GM12875 (cell line): ENCODE measurements around the gene PPP6R3.
"Not testable (repeated sequence)": the region's sequence is repeated elsewhere in the genome, so short reads cannot be mapped to it uniquely, and the experiment has no call there.

Experiments used
- H3K4me3 ChIP-seq: one replicate; pipeline ENCODE4 v1.5.1; 2011; ENCODE audit warnings: low read depth, low read length, control low read depth
- CTCF ChIP-seq: IDR thresholded peaks from 2 replicates; pipeline ENCODE4 v1.5.1; 2011; ENCODE audit warnings: low read depth, mild to moderate bottlenecking, control low read depth, inconsistent platforms, low read length, moderate library complexity, borderline replicate concordance; ENCODE audit not compliant: insufficient read depth

PPP6R3 gene

DNA sequence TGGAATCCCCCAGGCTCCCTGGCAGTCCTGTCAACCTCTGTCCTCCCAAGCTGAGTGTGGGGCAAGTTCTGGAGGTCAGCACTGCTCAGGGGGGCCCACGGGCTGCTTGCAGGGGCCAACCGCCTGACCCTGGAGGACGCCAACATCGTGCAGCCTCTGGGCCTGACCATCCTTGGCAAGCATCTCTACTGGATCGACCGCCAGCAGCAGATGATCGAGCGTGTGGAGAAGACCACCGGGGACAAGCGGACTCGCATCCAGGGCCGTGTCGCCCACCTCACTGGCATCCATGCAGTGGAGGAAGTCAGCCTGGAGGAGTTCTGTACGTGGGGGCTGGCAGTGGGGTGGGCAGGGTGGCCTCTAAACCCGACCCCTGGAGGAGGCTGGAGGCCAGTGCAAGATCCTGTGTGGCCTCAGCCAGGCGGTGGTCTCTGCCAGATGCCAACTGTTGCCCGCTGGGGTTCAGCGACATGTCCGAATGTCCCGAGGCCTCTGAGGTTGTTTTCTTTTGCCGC is 34.6 kb upstream of the PPP6R3 start:
- no peak for TF ChIP-seq CTCF
- no peak overlapping the region for H3K4me3 ChIP-seq

DNA sequence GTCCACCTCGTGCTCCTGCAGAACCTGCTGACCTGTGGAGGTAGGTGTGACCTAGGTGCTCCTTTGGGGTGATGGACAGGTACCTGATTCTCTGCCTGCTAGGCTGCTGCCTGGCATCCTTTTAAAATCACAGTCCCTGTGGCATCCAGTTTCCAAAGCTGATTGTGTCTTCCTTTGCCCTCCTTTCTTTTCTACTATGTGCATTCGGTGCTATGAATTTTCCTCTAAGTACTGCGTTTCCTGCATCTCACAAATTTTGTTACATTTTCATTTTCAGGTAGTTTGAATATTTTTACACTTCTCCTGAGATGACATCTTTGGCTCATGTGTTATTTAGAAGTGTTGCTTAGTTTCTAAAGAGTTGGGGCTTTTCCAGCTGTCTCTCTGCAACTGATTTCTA is 30.9 kb upstream of the PPP6R3 start:
- no peak for TF ChIP-seq CTCF
- no peak overlapping the region for H3K4me3 ChIP-seq

DNA sequence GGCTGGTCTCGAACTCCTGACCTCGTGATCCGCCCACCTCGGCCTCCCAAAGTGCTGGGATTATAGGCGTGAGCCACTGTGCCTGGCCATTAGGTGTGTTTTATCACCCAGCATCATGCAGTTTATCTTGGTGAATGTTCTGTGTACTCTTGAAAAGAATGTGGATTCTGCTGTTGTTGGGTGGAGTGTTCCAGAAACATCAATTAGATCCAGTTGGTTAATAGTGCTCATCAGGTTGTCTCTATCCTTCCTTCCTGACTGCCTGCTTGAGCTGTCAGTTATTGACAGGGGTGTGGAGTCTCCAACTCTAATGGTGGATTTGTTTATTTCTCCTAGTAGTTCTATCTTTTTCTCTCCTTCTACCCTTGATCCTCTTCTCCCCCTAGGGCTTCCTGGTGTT is 30.2 kb upstream of the PPP6R3 start:
- no peak overlapping the region for H3K4me3 ChIP-seq
- no peak for TF ChIP-seq CTCF

GRCh38 chr11:68430801-68431200 is 29.8 kb upstream of the PPP6R3 start:
- no peak for TF ChIP-seq CTCF
- no peak overlapping the region for H3K4me3 ChIP-seq

GRCh38 chr11:68431984-68432645 is 28.4 kb upstream of the PPP6R3 start:
- H3K4me3 ChIP-seq: no peak overlapping the region
- TF ChIP-seq CTCF: no peak

DNA sequence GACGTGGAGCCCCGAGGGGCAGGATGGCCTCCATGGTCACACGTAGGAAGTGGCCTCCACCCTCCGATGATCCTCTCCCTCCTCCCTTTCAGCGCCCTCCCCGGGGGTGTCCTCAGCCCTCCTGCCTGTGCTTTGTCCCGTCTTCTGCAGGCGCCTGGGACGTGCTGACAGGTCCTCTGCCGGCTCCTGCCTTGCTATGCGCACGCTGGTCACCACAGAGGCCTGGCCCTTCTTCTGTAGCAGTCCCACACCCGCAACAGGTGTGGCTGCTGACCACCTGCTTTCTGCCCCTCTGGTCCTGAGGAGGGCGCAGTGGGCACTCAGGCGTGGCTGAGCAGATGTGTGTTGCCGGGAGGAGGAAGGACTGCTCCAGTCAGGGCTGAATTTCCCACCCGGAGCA is 27.7 kb upstream of the PPP6R3 start:
- TF ChIP-seq CTCF: no peak
- H3K4me3 ChIP-seq: no peak overlapping the region

DNA sequence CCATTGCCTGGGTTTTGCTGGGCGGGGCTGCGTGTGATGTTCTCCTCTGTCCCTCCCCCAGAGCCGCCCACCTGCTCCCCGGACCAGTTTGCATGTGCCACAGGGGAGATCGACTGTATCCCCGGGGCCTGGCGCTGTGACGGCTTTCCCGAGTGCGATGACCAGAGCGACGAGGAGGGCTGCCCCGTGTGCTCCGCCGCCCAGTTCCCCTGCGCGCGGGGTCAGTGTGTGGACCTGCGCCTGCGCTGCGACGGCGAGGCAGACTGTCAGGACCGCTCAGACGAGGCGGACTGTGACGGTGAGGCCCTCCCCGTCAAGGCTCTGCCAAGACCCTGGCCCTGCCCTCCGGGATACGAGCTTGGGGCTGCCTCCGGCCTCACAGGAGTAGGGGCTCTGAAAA is 27.0 kb upstream of the PPP6R3 start:
- no peak overlapping the region for H3K4me3 ChIP-seq
- TF ChIP-seq CTCF: no peak

DNA sequence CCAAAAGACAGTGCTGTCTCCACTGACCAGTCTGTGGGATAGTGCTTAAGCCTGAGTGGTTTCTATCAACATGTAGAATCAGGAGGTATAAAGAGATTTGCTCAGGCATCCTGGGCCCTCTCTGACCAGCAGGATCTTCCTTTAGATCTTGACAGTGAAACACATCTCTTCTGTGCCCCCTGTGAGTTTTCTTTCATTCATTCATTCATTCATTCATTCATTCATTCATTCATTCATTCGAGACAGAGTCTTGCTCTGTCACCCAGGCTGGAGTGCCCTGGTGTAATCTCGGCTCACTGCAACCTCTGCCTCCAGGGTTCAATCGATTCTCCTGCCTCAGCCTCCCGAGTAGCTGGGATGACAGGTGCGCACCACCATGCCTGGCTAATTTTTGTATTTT is 26.4 kb upstream of the PPP6R3 start:
- not testable (repeated sequence) for H3K4me3 ChIP-seq
